Fibroblast of lung (primary cell): ENCODE data around the gene WBP2NL. TPM values are rescaled to one million over a fixed set of nuclear protein-coding genes. Genes with fewer than 3 reads are reported as not detected.

ENCODE experiments used
- DNase-seq, 2 donors: peaks; one replicate each; pipeline versions ENCODE4 v3.0.0 to v3.0.0-alpha.2; 2010; ENCODE audit warnings: low read depth in 2 of 2
- H2AFZ ChIP-seq: 2 replicates; pipeline ENCODE4 v1.5.1; 2012; ENCODE audit warnings: low read length, control low read depth, inconsistent platforms
- H3K27ac ChIP-seq: 2 replicates; pipeline ENCODE4 v1.5.1; 2011; ENCODE audit warnings: low read length, control low read depth; ENCODE audit not compliant: insufficient read depth
- H3K27me3 ChIP-seq: 2 replicates; pipeline ENCODE4 v1.5.1; 2011; ENCODE audit warnings: mild to moderate bottlenecking, low read length; ENCODE audit not compliant: control insufficient read depth, insufficient read depth
- H3K36me3 ChIP-seq: 2 replicates; pipeline ENCODE4 v1.5.1; 2011; ENCODE audit warnings: low read length; ENCODE audit not compliant: control insufficient read depth, insufficient read depth
- H3K4me1 ChIP-seq: 2 replicates; pipeline ENCODE4 v1.5.1; 2011; ENCODE audit warnings: low read length; ENCODE audit not compliant: control insufficient read depth, insufficient read depth; ENCODE audit errors: extremely low read depth
- H3K4me2 ChIP-seq: 2 replicates; pipeline ENCODE4 v1.5.1; 2011; ENCODE audit warnings: low read length, control low read depth; ENCODE audit not compliant: insufficient read depth; ENCODE audit errors: extremely low read depth
- H3K4me3 ChIP-seq, 4 experiments: fragments of 200-600 bp in 1 of 4; sonication (generic) in 1 of 4; replicated peaks in 1 of 4; 2 replicates each; pipeline ENCODE4 v1.5.1; 2011 to 2016; ENCODE audit warnings: low read length in 4 of 4, low read depth in 3 of 4, mild to moderate bottlenecking in 3 of 4, control low read depth in 2 of 4, inconsistent platforms in 1 of 4, mixed read lengths in 1 of 4; ENCODE audit not compliant: insufficient read depth in 1 of 4; ENCODE audit errors: control extremely low read depth in 1 of 4
- H3K79me2 ChIP-seq: 2 replicates; pipeline ENCODE4 v1.5.1; 2012; ENCODE audit warnings: mild to moderate bottlenecking, low read length, inconsistent platforms; ENCODE audit not compliant: control insufficient read depth, insufficient read depth
- H3K9ac ChIP-seq: 2 replicates; pipeline ENCODE4 v1.5.1; 2011; ENCODE audit warnings: mild to moderate bottlenecking, low read length, control low read depth; ENCODE audit not compliant: insufficient read depth
- H3K9me3 ChIP-seq: 2 replicates; pipeline ENCODE4 v1.5.1; 2012; ENCODE audit warnings: low read depth, low read length; ENCODE audit not compliant: control insufficient read depth, insufficient read depth
- H4K20me1 ChIP-seq: 2 replicates; pipeline ENCODE4 v1.5.1; 2011; ENCODE audit warnings: low read length; ENCODE audit not compliant: control insufficient read depth, insufficient read depth; ENCODE audit errors: extremely low read depth
- CTCF ChIP-seq, 2 donors: IDR thresholded peaks in 1 of 2; conservative IDR thresholded peaks in 1 of 2; 1 replicate in 1 of 2; 2 replicates in 1 of 2; pipeline ENCODE4 v1.5.1; 2011 to 2012; ENCODE audit warnings: low read length in 2 of 2, control low read depth in 1 of 2, inconsistent platforms in 1 of 2, low read depth in 1 of 2, mild to moderate bottlenecking in 1 of 2
- EZH2 ChIP-seq: IDR thresholded peaks from 2 replicates; pipeline ENCODE4 v1.5.1; 2012; ENCODE audit warnings: low read length, control low read depth, mild to moderate bottlenecking; ENCODE audit errors: missing control alignments
- polyA plus RNA-seq, 2 donors: library from polyadenylated mRNA; depleted of rRNA in 1 of 2; stranded (reverse) in 1 of 2; unstranded in 1 of 2; fragments of >200 nt; gene quantifications; 2 replicates each; pipeline ENCODE4 v1.2.1, GENCODE V29; 2011 to 2012; ENCODE audit warnings: missing spikeins in 1 of 2
- total RNA-seq: library from RNA; depleted of rRNA; stranded (reverse); fragments of >200 nt; gene quantifications from 2 replicates; pipeline ENCODE4 v1.2.1, GENCODE V29; 2014

Gene WBP2NL
- total and polyA plus RNA-seq, 2 donors (not counting 1 experiment from before 2014, with no cell fraction given) = 0.10 to 1.8 TPM

GRCh38 chr22:41996826-41997225, 1.8 kb upstream of the WBP2NL start:
- H3K4me1 ChIP-seq = no peaks in the 10 kb centered on the region
- no peak for DNase-seq
- no peak overlapping the region for H2AFZ ChIP-seq
- no peak overlapping the region for H3K4me2 ChIP-seq
- no peaks in the 10 kb centered on the region for H4K20me1 ChIP-seq
- H3K79me2 ChIP-seq = no peaks in the 10 kb centered on the region
- no peak overlapping the region for H3K9ac ChIP-seq
- H3K4me3 ChIP-seq = no peak overlapping the region
- no peaks in the 10 kb centered on the region for H3K36me3 ChIP-seq
- TF ChIP-seq EZH2 (no peak), CTCF (conservative IDR thresholded peaks at IDR 0.05 in 1 of 2, IDR thresholded peaks at IDR 0.05 in 1 of 2; ENCODE audit: low read depth in 1 of 2, low read length in 2 of 2) (no peak)
- no peak overlapping the region for H3K27ac ChIP-seq
- peaks cover 10% of the 10 kb centered on the region for H3K27me3 ChIP-seq
- no peaks in the 10 kb centered on the region for H3K9me3 ChIP-seq

GRCh38 chr22:42000466-42000865, 1.9 kb downstream of the WBP2NL start:
- H4K20me1 ChIP-seq = no peaks in the 10 kb centered on the region
- no peak overlapping the region for H2AFZ ChIP-seq
- H3K79me2 ChIP-seq = no peaks in the 10 kb centered on the region
- TF ChIP-seq EZH2 = no peak
- no peak for TF ChIP-seq CTCF (conservative IDR thresholded peaks at IDR 0.05 in 1 of 2, IDR thresholded peaks at IDR 0.05 in 1 of 2; ENCODE audit: low read depth in 1 of 2, low read length in 2 of 2)
- H3K4me3 ChIP-seq = no peak overlapping the region
- no peaks in the 10 kb centered on the region for H3K36me3 ChIP-seq
- no peaks in the 10 kb centered on the region for H3K9me3 ChIP-seq
- peaks cover 3% of the 10 kb centered on the region for H3K27me3 ChIP-seq
- no peak for DNase-seq
- H3K4me1 ChIP-seq = no peaks in the 10 kb centered on the region
- no peak overlapping the region for H3K27ac ChIP-seq
- no peak overlapping the region for H3K4me2 ChIP-seq
- no peak overlapping the region for H3K9ac ChIP-seq

DNA sequence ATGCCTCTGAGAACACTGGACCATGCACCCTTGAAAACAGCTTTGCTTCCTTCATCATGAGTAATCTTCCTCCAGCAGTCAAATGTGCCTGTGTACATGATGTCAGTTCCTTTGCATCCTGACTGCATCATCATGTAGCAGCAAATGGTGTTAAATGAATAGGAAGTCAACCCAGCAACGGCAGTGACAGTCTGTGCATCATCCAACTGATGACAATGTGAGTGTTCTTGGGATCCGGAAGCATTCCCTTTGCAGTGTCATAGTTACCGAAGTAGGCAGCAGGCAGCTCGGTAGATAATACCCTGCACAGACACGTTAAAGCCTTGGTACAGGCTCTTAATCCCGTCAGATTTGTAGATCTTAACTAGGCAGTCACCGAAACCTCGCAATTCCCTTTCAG, 2.5 kb downstream of the WBP2NL start:
- DNase-seq = no peak
- TF ChIP-seq EZH2 (no peak), CTCF (conservative IDR thresholded peaks at IDR 0.05 in 1 of 2, IDR thresholded peaks at IDR 0.05 in 1 of 2; ENCODE audit: low read depth in 1 of 2, low read length in 2 of 2) (no peak)
- Histone ChIP-seq H3K4me1 (no peaks in the 10 kb centered on the region), H3K9me3 (no peaks in the 10 kb centered on the region), H3K4me3 (no peak overlapping the region), H3K9ac (no peak overlapping the region), H3K79me2 (no peaks in the 10 kb centered on the region), H3K4me2 (no peak overlapping the region), H4K20me1 (no peaks in the 10 kb centered on the region), H2AFZ (no peak overlapping the region), H3K27me3 (peaks cover 3% of the 10 kb centered on the region), H3K36me3 (no peaks in the 10 kb centered on the region), H3K27ac (no peak overlapping the region)
